Sigmoid colon (tissue), 7 donors: ENCODE measurements around the gene GLP2R. TPM values are rescaled to one million over a fixed set of nuclear protein-coding genes. Genes with fewer than 3 reads are reported as not detected.

Experiments used
- DNase-seq: peaks from one replicate; pipeline ENCODE4 v3.0.0-alpha.2; 2019
- H3K27ac ChIP-seq, 4 donors: fragments of 200-600 bp; sonication (generic); one replicate each; pipeline ENCODE4 v1.5.1; 2016 to 2019; ENCODE audit warnings: mild to moderate bottlenecking in 1 of 4
- H3K27me3 ChIP-seq, 3 donors: fragments of 200-600 bp; sonication (generic); one replicate each; pipeline ENCODE4 v1.5.1; 2019; ENCODE audit warnings: mild to moderate bottlenecking in 1 of 3
- H3K36me3 ChIP-seq, 4 donors: fragments of 200-600 bp; sonication (generic); one replicate each; pipeline ENCODE4 v1.5.1; 2016 to 2019
- H3K4me1 ChIP-seq, 4 donors: fragments of 200-600 bp; sonication (generic); one replicate each; pipeline ENCODE4 v1.5.1; 2017 to 2019
- H3K4me3 ChIP-seq, 4 donors: fragments of 200-600 bp; sonication (generic); one replicate each; pipeline ENCODE4 v1.5.1; 2017 to 2019; ENCODE audit warnings: mild to moderate bottlenecking in 2 of 4, moderate library complexity in 1 of 4
- H3K9me3 ChIP-seq, 4 donors: fragments of 200-600 bp in 3 of 4; sonication (generic) in 3 of 4; one replicate each; pipeline versions ENCODE4 v1.5.1 to v1.6.1; 2013 to 2019
- CTCF ChIP-seq, 4 experiments: fragments of 450-650 bp in 3 of 4; fragments of 200-600 bp in 1 of 4; IDR thresholded peaks; one replicate each; pipeline ENCODE4 v1.5.1; 2016 to 2019; ENCODE audit warnings: antibody characterized with exemption in 4 of 4, mild to moderate bottlenecking in 3 of 4, moderate library complexity in 2 of 4
- EP300 ChIP-seq, 4 donors: sonication (generic); formaldehyde crosslinking; IDR thresholded peaks; one replicate each; pipeline ENCODE4 v1.6.1; 2017; ENCODE audit warnings: antibody characterized with exemption in 4 of 4
- POLR2A ChIP-seq, 2 donors: fragments of 450-650 bp; IDR thresholded peaks; one replicate each; pipeline ENCODE4 v1.6.1; 2016; ENCODE audit warnings: antibody characterized with exemption in 2 of 2, mild to moderate bottlenecking in 2 of 2, moderate library complexity in 2 of 2
- POLR2AphosphoS5 ChIP-seq, 4 donors: sonication (generic); formaldehyde crosslinking; IDR thresholded peaks; one replicate each; pipeline ENCODE4 v1.6.1; 2017; ENCODE audit warnings: antibody characterized with exemption in 4 of 4
- WGBS, 2 donors: extraction: QIAGEN DNeasy Blood & Tissue Kit; methylation state at CpG; one replicate each; pipeline ENCODE4 v1.1.7; 2013; 5-methylcytosine and 5-hydroxymethylcytosine counted together
- intact Hi-C: fragments of 100-400 bp; cut with DNase I; formaldehyde crosslinking; loops from one replicate; pipeline ENCODE4 v1.15.1; 2023
- polyA plus RNA-seq, 3 donors: library from polyadenylated mRNA; stranded (reverse); fragments of 200-250 nt; gene quantifications; one replicate each; pipeline ENCODE4 v1.2.3, GENCODE V29; 2013
- total RNA-seq, 4 donors: library from RNA; depleted of rRNA; stranded (reverse); fragments of >200 nt; gene quantifications; one replicate each; pipeline ENCODE4 v1.1.0, GENCODE V29; 2016
- donor health status: healthy with polysubstance abuse.
- donor health status: Bipolar disorder and iron deficiency.
- donor health status: healthy.

The GLP2R gene
- total and polyA plus RNA-seq, 7 donors: 0.89 to 56.2 (median 28.5) TPM

- Histone ChIP-seq H3K4me1 (peaks cover 0 to 16% (median 10%) of the 10 kb centered on the region in 4 donors), H3K9me3 (no peaks in the 10 kb centered on the region), H3K36me3 (no peaks in the 10 kb centered on the region), H3K27ac (peak overlapping the region; percentile 28 to 54 (median 48)), H3K4me3 (no peak overlapping the region), H3K27me3 (no peaks in the 10 kb centered on the region)
- 9 to 19% methylated on average over 3 of the region's 3 CpGs for WGBS, 2 donors
- intact Hi-C loops: no loop called here
- DNase-seq: no peak
- TF ChIP-seq POLR2AphosphoS5 (IDR thresholded peaks at IDR 0.05) (peak in 1 of 4 donors; percentile 28), CTCF (IDR thresholded peaks at IDR 0.05) (no peak), EP300 (IDR thresholded peaks at IDR 0.05) (no peak), POLR2A (IDR thresholded peaks at IDR 0.05) (no peak)
These were observed 49.7 kb downstream of the GLP2R start for GRCh38 chr17:9875441-9875840.

- WGBS, 2 donors: 73 to 77% methylated on average over 3 of the region's 3 CpGs
- Histone ChIP-seq H3K36me3 (no peaks in the 10 kb centered on the region), H3K27me3 (no peaks in the 10 kb centered on the region), H3K4me1 (peaks cover 0 to 16% (median 10%) of the 10 kb centered on the region in 4 donors), H3K27ac (no peak overlapping the region), H3K4me3 (no peak overlapping the region), H3K9me3 (peaks cover 2 to 11% (median 5%) of the 10 kb centered on the region in 4 donors)
- TF ChIP-seq CTCF (IDR thresholded peaks at IDR 0.05) (no peak), EP300 (IDR thresholded peaks at IDR 0.05) (no peak)
- DNase-seq: no peak
- intact Hi-C loops: no loop called here
These were observed 52.6 kb downstream of the GLP2R start for GRCh38 chr17:9878356-9878755.

GRCh38 chr17:9878786-9879525 is 53.2 kb downstream of the GLP2R start:
- Histone ChIP-seq H3K4me3 (no peak overlapping the region), H3K4me1 (peaks cover 0 to 16% (median 10%) of the 10 kb centered on the region in 4 donors), H3K9me3 (peaks cover 2 to 11% (median 6%) of the 10 kb centered on the region in 4 donors), H3K36me3 (no peaks in the 10 kb centered on the region), H3K27ac (no peak overlapping the region), H3K27me3 (no peaks in the 10 kb centered on the region)
- no peak for DNase-seq
- WGBS, 2 donors: 84 to 88% methylated on average over 8 of the region's 8 CpGs
- TF ChIP-seq CTCF (IDR thresholded peaks at IDR 0.05) (no peak), EP300 (IDR thresholded peaks at IDR 0.05) (no peak), POLR2A (IDR thresholded peaks at IDR 0.05) (no peak), POLR2AphosphoS5 (IDR thresholded peaks at IDR 0.05) (no peak)
- intact Hi-C loops: no loop called here

- Histone ChIP-seq H3K4me1 (peaks cover 0 to 5% (median 4%) of the 10 kb centered on the region in 4 donors), H3K27ac (no peak overlapping the region), H3K27me3 (no peaks in the 10 kb centered on the region), H3K36me3 (no peaks in the 10 kb centered on the region), H3K4me3 (no peak overlapping the region), H3K9me3 (peaks cover 2 to 11% (median 6%) of the 10 kb centered on the region in 4 donors)
- no peak for DNase-seq
- TF ChIP-seq POLR2A (IDR thresholded peaks at IDR 0.05) (no peak), EP300 (IDR thresholded peaks at IDR 0.05) (no peak), POLR2AphosphoS5 (IDR thresholded peaks at IDR 0.05) (no peak), CTCF (IDR thresholded peaks at IDR 0.05) (no peak)
- intact Hi-C loops: no loop called here
- 78 to 81% methylated on average over 3 of the region's 3 CpGs for WGBS, 2 donors
These were observed 54.9 kb downstream of the GLP2R start for GRCh38 chr17:9880582-9880999.
